Choroid plexus epithelial cell (primary cell): ENCODE results near the gene TIMM50.

ENCODE experiments used
- DNase-seq: peaks from one replicate; pipeline ENCODE4 v3.0.0-alpha.2; 2010; ENCODE audit warnings: low read depth
- H3K4me3 ChIP-seq: 2 replicates; pipeline ENCODE4 v1.5.1; 2011; ENCODE audit warnings: low read depth, mild to moderate bottlenecking, control low read depth, low read length, moderate library complexity
- TF ChIP-seq, protein P1 (sequence below): conservative IDR thresholded peaks from 2 replicates; pipeline ENCODE4 v1.5.1; 2011; ENCODE audit warnings: low read depth, mild to moderate bottlenecking, control low read depth, inconsistent platforms, low read length, moderate library complexity

TIMM50 gene

DNA sequence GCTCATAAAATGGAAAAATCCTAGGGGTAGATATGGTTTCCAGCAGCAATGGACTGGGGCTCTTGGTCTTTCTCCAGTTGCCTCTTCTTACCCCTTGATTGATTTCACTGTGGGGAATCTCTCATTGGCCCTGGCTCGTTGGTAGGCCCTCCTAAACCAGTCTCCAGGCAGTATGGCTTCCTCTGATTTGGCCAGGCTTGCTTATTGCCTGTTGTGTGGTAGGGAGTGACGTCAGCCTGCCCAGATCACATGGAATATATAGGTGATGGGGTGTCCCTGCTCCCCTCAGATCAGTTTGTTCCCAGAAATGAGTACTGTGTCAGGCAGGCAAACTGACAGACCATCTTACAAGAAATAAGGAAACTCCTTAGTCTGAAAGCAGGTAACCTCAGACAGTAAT, 28.6 kb downstream of the TIMM50 start:
- DNase-seq = no peak
- H3K4me3 ChIP-seq = no peak overlapping the region
- TF ChIP-seq, protein P1, sequence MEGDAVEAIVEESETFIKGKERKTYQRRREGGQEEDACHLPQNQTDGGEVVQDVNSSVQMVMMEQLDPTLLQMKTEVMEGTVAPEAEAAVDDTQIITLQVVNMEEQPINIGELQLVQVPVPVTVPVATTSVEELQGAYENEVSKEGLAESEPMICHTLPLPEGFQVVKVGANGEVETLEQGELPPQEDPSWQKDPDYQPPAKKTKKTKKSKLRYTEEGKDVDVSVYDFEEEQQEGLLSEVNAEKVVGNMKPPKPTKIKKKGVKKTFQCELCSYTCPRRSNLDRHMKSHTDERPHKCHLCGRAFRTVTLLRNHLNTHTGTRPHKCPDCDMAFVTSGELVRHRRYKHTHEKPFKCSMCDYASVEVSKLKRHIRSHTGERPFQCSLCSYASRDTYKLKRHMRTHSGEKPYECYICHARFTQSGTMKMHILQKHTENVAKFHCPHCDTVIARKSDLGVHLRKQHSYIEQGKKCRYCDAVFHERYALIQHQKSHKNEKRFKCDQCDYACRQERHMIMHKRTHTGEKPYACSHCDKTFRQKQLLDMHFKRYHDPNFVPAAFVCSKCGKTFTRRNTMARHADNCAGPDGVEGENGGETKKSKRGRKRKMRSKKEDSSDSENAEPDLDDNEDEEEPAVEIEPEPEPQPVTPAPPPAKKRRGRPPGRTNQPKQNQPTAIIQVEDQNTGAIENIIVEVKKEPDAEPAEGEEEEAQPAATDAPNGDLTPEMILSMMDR = no peak

DNA sequence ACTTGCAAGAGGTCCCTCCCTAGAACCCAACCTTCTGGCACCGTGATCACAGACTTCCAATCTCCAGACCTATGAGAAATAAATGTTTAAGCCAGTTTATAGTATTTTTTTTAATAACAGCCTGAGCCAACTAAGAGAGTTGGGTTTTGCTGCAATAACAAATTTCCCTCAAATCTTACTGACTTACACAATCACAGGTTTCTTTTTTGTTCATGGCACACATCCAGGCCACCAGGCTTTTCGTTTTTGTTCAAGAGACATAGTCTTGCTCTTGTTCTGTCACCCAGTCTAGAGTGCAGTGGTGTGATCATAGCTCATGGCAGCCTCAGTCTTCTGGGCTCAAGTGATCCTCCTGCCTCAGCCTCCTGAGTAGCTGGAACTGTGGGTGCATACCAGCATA, 32.4 kb downstream of the TIMM50 start:
- DNase-seq = no peak
- no peak overlapping the region for H3K4me3 ChIP-seq
- TF ChIP-seq, protein P1 = no peak

DNA sequence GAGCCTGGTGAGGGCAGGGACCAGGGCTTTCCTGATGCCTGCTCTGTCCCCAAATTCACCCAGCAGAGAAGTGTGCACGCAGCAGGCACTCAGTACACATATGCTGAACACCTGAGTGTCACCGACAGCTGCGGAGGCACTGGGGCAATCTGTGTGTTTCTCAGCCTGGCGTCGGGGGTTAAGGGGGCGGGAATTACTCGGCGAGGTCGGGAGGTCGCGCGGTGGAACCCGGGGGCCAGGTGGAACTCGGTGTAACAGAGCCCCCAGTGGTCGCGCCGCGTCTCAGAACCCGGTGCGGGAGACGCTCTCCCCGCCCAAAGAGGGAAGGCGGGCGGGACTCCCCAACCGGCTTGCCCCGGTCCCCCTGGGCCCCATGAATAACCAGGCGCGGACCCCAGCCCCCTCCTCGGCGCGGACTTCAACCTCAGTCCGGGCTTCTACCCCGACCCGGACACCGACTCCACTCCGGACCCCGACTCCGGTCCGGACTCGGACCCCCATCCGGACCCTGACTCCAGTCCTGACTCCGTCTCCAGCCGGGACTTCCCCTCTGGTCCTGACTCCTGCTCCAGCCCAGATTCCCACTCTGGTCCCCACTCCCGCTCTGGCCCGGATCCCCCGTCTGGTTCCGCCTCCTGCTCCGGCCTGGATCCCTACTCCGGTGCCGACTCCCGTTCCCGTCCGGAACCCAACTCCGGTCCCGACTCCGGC, 34.4 kb downstream of the TIMM50 start, which contains the start of gene SELENOV:
SELENOV (plus strand) TSS at position 300 of the 711 bp plus-strand sequence; CDS start at position 374, 74 bp downstream.
- TF ChIP-seq, protein P1 = no peak
- no peak within 1 kb of the TSS for H3K4me3 ChIP-seq
- no peak for DNase-seq

DNA sequence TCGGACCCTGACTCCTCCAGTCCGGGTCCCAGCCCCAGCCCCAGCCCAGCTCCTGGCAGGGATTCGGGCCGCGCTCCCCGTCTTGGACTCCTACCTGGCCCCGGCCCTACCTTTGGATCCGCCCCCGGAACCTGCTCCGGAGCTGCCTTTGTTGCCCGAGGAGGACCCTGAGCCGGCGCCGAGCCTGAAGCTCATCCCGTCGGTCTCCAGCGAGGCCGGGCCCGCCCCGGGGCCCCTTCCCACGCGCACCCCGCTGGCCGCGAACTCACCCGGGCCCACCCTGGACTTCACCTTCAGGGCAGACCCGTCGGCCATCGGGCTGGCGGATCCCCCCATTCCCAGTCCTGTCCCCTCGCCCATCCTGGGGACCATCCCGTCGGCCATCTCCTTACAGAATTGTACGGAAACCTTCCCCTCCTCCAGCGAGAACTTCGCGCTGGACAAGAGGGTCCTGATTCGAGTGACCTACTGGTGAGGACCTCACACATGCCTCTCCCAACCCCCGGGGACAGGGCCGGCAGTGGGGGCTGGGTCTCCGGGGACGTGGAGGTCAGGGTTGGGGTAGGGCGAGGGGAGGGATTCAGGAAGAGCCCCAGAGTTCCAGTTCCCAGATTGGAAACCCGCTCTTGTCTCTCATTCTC, 35.0 kb downstream of the TIMM50 start:
- TF ChIP-seq, protein P1 = no peak

DNA sequence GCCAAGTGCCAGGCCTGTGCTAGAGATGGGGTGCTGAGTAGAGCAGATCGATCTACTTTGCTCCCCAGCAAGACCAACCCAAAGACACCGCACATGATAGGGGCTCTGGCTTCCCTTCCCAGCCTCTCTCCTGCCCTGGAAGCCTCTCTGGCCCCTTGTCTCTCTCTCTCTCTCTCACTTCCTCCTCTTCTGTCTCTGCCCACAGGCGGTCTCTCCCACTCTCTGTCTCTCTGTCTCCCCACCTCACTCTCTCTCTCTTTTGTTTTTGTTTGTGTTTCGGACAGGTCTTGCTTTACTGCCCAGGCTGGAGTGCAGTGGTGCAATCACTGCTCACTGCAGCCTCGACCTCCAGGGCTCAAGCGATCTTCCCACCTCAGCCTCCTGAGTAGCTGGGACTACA, 35.6 kb downstream of the TIMM50 start:
- no peak for DNase-seq
- H3K4me3 ChIP-seq = no peak overlapping the region
- TF ChIP-seq, protein P1 = no peak

More for the DNA sequence above, 35.0 kb downstream of the TIMM50 start:
- H3K4me3 ChIP-seq = no peak overlapping the region
- no peak for DNase-seq

DNA sequence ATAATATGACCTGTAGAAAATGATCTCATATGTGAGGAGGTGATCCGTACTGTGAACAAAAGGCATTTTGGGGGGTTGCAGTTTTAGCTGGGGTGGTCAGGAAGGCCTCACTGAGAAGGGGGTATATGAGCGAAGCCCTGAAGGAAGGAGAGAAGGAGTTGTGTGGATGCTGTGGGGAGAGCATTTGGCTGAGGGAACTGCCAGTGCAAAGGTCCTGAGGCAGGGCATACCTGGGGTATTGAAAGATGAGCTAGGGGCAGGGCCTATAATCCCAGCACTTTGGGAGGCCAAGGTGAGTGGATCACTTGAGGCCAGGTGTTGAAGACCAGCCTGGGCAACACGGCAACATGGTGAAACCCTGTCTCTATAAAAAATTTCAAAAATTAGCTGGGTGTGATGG, 36.8 kb downstream of the TIMM50 start:
- no peak overlapping the region for H3K4me3 ChIP-seq
- no peak for DNase-seq
- TF ChIP-seq, protein P1 = no peak
